Hepatocyte (in vitro differentiated cells): ENCODE measurements around the gene HOXA11.

Source experiments
- EZH2 ChIP-seq: fragments of 200-600 bp; sonication (generic); IDR thresholded peaks from 2 replicates; pipeline ENCODE4 v1.6.1; 2016; ENCODE audit warnings: antibody characterized with exemption, mild to moderate bottlenecking, borderline replicate concordance
- TF ChIP-seq, protein P1 (sequence below): fragments of 200-600 bp; sonication (generic); IDR thresholded peaks from 2 replicates; pipeline ENCODE4 v1.5.1; 2016; ENCODE audit warnings: antibody characterized with exemption, mild to moderate bottlenecking; ENCODE audit not compliant: poor library complexity

DNA sequence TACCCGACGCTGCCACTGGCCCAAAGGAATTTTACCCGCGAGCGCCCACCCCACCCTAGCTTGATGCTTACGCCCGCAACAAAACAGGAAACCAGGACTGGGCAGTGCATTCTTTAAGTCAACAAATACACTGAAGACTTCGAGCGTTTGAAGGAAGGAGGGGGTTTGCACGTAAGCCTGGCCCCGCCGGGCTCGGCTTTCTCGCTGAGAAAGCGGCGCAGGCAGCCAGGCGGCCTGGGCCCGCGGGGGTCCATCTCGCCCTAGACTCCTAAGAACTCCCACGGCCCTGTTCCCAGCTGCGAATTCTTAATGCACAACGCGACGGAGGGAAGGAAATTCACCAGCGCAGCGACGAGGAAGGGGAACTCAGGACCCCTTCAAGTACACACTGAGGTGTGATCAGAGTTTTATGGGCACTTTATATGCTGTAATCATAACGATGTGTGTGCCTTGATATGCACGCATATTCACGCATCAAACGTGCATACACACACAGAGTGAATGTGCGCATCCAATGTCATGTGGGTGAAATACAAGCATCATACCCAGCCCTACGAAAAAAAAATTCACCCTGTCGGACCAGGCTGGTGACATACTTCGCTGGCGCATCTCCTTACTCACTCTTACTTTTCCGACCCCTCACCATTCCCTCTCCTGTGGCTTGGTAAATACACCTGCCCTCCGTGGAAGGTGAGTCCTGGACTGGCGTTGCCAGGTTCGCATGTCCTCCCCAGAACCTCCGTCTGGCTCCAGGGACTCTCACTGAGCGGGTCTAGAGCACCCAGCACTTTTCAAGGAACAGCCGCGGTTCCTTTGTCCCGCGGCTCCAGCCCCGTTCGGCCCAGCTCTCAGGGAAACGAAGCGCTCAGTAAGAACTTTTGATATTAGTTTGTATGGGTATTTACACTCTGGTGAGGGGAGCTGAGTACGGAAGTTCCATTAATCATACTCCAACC lies 20.6 kb upstream of the HOXA11 start:
- TF ChIP-seq EZH2 = peak; percentile 74
- TF ChIP-seq, protein P1, sequence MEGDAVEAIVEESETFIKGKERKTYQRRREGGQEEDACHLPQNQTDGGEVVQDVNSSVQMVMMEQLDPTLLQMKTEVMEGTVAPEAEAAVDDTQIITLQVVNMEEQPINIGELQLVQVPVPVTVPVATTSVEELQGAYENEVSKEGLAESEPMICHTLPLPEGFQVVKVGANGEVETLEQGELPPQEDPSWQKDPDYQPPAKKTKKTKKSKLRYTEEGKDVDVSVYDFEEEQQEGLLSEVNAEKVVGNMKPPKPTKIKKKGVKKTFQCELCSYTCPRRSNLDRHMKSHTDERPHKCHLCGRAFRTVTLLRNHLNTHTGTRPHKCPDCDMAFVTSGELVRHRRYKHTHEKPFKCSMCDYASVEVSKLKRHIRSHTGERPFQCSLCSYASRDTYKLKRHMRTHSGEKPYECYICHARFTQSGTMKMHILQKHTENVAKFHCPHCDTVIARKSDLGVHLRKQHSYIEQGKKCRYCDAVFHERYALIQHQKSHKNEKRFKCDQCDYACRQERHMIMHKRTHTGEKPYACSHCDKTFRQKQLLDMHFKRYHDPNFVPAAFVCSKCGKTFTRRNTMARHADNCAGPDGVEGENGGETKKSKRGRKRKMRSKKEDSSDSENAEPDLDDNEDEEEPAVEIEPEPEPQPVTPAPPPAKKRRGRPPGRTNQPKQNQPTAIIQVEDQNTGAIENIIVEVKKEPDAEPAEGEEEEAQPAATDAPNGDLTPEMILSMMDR = no peak
